Esophagus squamous epithelium (tissue), 4 donors: ENCODE measurements around the gene EIF2B2.

Experiments used
- CTCF ChIP-seq, 6 experiments: fragments of 450-650 bp in 4 of 6; fragments of 200-600 bp in 2 of 6; sonication (generic) in 2 of 6; IDR thresholded peaks; one replicate each; pipeline ENCODE4 v1.5.1; 2016 to 2019; ENCODE audit warnings: antibody characterized with exemption in 6 of 6, mild to moderate bottlenecking in 4 of 6, moderate library complexity in 4 of 6
- POLR2A ChIP-seq, 4 donors: fragments of 450-650 bp; IDR thresholded peaks; one replicate each; pipeline ENCODE4 v1.6.1; 2017; ENCODE audit warnings: antibody characterized with exemption in 4 of 4, mild to moderate bottlenecking in 4 of 4, moderate library complexity in 3 of 4

- TF ChIP-seq POLR2A (IDR thresholded peaks at IDR 0.05) (no peak), CTCF (IDR thresholded peaks at IDR 0.05) (no peak)
Measured at GRCh38 chr14:75003250-75004027, 718 bp downstream of the EIF2B2 start.
